Measurements from ENCODE around the gene ROMO1.
"Not testable (repeated sequence)": the region's sequence is repeated elsewhere in the genome, so short reads cannot be mapped to it uniquely, and the experiment has no call there.

ROMO1 gene

DNA sequence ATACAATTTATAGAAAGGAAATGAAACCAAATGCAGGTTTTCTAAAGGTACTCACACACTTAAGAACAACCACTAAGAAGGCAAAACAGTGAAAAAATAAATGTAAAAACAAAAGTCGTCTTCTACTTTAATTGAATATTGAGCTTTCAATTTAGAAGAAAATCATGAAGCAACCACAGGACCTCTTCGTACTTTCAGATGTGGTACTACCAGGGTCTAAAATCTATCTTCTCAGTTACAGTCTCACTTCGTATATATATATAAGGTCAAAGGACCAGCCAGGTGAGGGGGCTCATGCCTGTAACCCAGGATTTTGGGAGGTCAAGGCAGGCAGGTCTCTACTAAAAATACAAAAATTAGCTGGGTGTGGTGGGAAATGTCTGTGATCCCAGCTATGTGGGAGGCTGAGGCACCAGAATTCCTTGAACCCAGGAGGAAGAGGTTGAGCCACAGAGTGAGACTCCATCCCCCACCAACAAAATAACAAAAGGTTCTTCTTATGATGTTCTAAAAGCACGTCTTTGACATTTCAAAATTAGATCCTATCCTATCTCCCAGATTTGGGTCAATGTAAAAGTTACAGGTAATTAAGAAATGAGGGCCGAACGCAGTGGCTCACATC lies 12.5 kb downstream of the ROMO1 start:
- no peak for DNase-seq

DNA sequence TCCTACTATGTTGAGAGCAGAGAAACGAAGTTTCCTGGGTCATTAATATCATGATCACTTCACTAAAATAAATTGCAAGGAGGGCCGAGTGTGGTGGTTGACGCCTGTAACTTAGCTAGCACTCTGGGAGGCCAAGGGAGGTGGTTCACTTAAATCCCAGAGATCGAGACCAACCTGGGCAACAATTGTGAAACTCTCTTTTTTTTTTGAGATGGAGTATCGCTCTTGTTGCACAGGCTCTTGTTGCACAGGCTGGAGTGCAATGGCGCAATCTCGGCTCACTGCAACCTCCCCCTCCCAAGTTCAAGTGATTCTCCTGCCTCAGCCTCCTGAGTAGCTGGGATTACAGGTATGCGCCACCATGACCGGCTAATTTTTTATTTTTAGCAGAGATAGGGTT lies 13.9 kb downstream of the ROMO1 start:
- DNase-seq = not testable (repeated sequence)

DNA sequence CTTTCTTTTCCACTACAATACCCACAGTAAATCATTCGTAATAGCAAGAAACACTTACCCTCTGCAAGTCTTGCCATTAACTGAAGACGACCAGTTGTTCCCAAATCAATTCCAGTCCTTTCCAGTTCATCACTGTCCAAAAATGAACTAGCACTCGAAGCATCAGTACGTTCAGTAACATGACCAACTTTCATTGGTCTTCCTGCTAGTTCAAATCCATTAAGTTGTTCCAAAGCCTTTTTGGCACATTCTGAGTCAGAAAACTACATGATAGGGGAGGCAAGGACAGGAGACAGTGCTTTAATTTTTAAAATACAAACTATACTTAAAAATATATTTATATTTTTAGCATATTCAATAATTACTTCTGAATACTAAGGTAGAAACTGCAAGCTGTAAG lies 14.9 kb downstream of the ROMO1 start:
- no peak for DNase-seq

DNA sequence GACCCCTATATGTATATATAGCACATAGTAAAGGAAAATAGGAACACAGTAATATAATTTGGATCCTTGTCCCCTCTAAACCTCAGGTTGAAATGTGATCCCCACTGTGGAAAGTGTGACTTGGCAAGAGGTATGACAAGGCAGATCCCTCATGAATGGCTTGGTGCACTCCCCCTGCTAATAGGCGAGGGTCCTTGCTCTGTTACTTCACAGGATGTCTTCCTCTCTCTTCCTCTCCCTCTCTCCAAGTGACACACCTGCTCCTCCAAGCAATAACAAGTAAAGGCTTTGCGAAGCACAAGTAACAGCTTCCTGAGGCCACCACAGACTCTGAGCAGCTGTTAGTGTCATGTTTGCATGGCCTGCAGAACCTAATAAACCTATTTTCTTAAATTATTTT lies 16.4 kb downstream of the ROMO1 start:
- DNase-seq = no peak

DNA sequence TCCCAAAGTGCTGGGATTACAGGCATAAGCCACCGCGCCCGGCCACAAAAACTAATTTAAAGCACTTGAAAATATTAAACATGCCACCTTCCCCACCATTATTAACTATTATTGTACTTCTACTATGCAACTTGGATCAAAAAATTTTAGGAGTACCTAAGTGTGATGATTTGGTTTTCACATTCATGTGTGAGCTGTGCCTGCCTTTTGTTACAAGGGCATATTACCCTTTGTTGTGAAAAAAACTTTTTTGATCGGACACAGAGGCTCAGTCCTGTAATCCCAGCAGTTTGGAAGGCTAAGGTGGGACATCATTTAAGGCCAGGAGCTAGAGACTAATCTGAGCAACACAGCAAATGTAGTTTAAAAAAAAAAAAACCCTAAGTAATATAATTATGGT lies 17.1 kb downstream of the ROMO1 start:
- no peak for DNase-seq

DNA sequence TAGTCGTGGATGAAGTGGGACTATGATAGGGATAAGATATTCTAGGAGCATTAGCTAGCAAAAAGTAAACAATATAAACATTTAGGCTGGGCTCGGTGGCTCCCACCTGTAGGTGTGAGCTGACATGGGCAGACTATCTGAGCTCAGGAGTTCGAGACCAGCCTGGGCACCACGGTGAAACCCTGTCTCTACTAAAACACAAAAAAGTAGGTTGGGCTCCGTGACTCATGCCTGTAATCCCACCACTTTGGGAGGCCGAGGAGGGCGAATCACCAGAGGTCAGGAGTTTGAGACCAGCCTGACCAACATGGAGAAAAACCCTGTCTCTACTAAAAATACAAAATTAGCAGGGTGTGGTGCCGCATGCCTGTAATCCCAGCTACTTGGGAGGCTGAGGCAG lies 19.1 kb downstream of the ROMO1 start:
- DNase-seq = not testable (repeated sequence)

DNA sequence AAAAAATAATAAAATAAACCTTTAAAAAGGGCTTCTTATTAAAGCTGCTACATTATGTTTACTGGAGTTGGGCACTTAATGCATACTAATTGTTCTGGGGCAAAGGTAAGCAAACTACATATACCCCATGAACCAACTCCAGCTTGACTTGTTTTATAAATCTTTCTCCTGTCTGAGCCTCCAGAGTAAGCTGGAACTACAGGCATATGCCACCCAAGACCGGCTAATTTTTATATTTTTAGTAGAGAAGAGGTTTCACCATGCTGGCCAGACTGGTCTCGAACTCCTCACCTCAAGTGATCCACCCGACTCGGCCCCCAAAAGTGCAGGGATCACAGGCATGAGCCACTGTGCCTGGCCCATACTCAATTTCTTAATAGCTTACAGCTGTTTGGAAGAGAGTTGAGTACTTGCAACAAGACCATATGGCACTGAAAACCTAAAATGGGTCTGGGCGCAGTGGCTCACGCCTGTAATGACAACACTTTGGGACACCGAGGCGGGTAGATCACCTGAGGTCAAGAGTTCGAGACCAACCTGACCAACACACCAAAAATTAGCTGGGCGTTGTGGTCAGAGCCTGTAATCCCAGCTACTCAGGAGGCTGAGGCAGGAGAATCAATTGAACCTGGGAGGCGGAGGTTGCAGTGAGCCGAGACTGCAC lies 19.9 kb downstream of the ROMO1 start:
- no peak for DNase-seq

DNA sequence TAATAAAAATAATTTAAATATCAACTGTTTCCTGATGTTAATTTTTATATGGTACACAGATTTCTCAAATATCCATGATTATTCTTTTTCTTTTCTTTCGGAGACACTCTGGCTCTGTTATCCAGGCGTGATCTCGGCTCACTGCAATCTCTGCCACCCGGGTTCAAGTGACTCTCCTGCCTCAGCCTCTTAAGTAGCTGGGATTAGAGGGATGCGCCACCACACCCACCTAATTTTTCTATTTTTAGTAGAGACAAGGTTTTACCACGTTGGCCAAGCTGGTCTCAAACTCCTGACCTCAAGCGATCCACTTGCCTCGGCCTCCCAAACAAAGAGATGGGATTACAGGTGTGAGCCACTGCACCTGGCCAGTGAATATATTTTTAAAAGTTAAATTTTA lies 20.5 kb downstream of the ROMO1 start:
- DNase-seq = no peak

DNA sequence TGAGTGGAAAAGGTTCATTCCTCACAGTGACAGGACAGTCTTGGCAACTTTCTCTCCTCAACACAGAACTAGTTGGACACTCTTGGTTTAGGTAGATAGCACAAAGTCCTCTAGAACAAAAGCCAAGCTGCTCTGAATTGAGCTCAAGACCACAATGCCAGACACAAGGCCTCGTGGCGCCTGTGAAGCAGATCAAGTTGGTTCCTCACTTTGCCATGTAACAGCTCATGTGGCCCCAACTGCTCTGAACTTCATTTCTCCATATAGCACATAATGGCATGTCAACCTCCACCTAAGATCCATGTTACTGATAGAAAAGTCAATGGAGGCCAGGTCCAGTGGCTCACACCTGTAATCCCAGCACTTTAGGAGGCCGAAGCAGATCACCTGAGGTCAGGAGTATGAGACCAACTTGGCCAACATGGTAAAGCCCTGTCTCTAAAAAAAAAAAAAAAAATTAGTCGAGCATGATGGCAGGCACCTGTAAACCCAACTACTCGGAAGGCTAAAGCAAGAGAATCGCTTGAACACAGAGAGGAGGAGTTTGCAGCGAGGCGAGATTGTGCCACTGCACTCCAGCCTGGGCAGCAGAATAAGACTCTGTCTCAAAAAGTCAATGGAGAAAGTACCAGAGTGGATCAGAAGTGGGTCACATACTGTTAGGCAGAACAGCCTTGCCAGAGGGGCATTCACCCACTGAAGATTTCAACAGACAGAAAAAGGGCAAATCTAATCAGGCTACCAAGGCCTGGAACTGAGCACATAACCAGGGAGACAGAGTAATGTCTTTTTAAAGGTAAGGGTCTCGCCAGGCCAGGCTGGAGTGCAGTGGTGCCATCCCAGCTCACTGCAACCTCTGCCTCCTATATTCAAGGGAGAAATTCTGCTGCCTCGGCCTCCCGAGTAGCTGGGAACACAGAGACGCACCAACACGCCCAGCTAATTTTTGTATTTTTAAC lies 21.2 kb downstream of the ROMO1 start:
- DNase-seq = no peak

DNA sequence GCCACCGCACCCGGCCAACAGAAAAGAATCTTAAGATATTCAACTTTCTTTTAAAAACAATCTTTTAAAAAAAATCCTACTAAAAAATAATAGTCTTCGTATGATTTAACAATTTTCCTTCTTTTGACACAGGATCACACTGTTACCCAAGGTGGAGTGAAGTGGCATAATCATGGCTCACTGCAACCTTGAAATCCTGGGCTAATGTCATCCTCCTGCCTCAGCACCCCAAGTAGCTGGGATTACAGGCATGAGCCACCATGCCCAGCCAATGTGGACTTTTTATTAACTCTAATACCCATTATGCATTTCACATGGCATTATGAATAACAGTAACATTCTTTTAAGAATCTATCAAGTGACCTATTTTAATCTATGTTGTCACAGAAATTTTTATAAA lies 22.0 kb downstream of the ROMO1 start:
- DNase-seq = no peak

DNA sequence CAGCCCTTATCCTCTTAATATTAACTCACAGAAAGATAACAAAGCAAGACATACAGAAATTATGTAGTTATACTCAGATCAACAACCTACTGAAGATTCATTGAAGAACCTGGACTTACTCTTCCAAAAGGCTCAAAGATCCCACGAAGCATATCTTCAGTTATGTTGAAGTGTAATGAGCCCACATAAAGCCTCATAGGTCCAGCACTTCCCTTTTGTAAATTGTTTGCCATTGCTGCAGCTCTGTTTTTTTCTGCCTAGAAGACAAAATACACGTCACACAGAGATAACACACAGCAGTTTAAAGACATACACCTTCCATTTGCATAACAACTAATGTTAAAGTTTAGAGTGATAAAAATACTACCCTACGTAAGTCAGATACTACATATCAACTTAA lies 22.4 kb downstream of the ROMO1 start:
- DNase-seq = no peak

DNA sequence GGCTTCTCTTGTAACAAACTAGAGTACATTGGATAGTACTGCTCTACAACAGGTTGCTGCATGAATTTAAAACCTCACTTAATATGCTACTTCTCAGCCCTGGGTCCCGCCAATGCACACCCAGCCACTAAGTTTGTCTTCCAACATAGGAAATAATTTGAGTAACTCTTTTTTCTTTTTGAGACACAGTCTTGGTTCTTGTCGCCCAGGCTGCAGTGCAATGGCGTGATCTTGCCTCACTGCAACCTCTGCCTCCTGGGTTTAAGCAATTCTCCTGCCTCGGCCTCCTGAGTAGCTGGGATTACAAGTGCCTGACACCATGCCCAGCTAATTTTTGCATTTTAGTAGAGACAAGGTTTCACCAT lies 24.1 kb downstream of the ROMO1 start:
- DNase-seq = not testable (repeated sequence)

DNA sequence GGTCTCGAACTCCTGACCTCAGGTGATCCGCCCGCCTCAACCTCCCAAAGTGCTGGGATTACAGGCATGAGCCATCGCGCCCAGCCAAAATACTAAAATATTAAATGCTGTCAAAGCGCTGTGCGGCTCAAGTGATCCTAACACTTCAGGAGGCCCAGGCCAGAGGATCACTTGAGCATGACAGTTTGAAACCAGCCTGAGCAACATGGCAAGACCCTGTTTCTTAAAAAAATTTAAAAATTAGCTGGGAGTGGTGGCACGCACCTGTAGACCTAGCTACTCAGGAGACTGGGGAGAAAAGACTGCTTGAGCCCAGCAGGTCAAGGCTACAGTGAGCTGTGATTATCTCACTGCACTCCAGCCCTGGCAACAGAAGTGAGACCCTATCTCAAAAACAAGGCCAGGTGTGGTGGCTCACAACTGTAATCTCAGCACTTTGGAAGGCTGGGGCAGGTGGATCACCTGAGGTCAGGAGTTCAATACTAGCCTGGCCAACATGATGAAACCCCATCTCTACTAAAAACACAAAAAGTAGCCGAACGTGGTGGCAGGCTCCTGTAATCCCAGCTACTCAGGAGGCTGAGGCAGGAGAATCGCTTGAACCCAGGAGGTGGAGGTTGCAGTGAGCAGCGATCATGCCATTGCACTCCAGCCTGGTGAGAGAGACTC lies 24.6 kb downstream of the ROMO1 start:
- not testable (repeated sequence) for DNase-seq

DNA sequence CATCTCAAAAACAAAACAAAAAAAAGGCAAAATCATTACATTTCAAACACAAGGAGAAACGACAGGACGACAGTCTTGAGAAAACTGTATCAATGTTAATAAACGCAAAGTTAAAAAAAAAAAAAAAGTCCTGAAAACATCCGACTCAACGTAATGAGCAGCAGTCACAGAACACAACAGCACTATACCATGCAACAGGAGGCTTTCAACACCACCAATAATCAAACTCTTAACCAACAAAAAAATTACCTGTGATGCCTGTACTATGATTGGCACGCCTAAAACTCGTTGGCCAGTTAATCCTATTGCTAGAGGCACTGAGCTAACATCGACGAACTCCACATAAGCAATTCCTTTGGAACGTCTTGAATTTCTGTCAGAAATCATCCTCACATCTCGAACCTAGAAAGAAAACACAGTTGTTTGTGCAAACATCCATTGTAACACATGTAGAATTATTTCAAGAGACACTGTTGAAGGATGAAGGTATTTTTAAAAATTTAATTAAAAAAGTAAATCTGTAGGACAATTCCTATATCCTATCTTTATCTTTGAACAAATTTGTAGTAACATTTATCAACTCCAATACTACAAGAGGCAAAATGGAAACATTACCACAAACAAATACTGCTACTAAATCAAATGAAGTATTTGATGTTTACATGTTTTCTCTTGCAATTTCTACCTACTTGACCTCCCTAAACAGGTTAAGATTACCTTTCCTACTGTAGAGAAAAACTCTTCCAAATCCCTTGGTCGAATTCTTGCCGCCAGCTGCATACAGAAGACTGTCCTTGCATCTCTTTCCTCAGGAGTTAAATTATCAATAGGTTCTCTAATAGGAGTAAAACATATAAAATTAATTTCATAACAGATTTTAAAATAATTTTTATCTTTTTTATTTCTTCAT lies 25.4 kb downstream of the ROMO1 start:
- DNase-seq = no peak

DNA sequence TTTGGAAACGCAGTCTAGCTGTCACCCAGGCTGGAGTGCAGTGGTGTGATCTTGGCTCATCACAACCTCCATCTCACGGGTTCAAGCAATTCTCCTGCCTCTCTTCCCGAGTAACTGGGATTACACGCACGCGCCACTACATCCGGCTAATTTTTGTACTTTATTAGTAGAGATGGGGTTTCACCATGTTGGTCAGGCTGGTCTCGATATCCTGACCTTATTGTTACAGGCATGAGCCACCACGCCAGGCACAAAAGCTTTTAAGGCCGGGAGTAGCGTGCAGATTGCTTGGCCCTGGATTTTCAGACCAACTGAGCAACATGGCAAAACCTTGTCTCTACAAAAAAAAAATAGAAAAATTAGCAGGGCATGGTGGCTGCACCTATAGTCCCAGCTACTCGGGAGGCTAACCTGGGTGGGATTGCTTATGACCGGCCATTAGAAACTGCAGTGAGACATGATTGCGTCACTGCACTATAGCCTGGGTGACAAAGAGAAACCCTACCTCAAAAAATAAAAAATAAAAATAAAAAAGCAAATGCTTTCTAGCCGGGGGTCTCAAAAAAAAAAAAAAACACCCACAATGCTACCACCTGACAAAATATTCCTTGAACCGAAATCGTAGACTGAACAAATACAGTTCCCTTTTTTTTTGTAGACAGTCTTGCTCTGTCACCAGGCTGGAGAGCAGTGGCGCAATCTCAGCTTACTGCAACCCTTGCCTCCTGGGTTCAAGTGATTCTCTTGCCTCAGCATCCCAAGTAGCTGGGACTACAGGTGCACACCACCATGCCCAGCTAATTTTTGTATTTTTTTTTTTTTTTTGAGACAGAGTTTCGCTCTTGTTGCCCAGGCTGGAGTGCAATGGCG lies 27.9 kb downstream of the ROMO1 start:
- no peak for DNase-seq

DNA sequence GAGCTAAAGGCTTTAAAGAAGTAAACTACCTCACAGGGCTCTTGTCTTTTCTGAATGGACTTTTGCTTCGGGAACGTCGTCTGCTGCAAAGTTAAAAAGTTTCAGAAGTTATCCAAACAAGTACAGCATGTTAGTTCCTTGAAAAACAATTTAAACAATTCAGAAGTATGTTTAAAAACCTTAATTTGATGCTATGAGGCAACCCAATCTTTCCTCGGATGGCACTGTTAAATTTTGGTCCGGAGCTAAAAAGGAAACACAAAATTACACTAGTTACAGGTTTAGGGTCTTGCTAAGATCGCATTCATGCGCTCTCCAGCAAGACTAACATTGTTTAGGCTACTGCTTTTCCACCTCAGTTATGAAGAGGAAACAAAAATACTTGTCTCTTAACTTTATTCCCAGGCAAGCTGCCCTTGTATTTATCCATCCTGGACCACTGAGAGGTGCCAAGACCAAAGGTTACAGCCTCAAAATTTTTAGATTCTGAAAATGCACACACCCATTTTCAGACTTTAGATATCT lies 30.1 kb downstream of the ROMO1 start:
- no peak for DNase-seq

DNA sequence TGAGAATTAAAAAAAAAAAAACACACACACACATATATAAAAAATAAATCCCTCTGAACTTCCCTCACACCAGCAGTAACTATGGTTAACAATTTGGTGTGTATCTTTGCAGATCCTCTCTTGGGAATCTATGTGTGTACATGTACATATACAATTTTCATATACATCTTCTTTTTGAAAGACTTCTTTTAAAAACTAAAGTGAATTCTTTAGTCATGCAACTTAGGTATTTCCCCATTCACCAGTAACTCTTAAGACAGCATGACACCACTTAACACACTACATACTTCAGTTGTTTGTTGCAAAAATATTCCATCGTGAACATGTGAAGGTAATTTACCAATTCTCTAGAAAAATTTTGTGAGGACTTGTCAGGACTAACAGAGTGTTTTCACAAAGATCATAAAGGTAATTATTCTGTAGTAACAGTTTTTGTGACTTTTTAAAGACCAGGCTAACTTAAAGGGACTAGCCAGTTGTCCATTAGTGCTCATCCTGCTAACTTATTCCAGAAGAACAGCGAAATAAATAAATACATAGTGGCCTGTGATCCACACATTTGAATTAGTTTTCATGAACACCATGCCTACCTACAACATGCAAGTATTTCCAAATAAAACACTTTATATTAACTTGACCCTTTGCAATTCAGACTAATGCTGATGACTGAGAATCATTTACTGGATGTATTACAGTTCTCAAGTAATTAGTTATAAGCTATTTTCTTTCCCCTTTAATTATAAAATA lies 30.8 kb downstream of the ROMO1 start:
- DNase-seq = no peak

DNA sequence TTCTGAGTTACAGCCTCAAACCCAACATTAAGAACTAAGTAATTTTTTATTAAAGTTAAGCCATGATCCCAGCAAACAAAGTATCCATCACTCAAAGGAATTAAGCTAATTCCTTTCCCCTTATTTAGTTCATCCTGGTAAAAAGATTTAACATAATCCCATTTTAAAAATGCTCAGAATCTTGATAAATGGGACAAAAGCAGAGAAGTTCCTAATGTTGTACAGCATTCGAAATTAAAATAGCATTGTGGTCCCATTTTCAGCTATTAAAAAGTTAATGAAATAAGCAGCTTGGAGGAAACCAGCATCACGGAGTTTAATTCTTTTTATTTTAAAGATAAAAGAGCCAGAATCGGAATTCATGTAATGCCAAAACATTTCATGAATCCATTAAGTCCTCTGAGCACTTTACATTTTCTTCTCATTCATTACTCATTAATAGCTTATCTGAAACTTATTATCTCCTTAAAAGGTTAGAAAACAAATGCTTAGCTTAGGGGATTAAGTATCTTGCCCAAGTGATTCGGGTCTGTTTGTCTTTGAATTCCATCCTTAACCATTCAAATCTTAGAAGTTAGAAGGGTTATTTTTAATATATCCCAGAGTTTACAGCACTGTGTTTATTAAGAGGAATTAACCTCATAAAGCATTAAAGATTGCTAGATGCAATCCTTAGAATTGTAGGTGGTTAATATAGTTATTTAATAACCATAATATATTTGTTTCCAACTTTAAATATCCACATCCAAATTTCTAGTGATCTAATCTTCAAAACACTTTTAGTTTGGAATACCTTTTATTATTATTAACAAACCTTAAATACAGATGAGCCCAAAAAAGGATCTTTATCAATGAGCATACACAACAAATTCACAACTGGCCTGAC lies 31.6 kb downstream of the ROMO1 start:
- DNase-seq = no peak

DNA sequence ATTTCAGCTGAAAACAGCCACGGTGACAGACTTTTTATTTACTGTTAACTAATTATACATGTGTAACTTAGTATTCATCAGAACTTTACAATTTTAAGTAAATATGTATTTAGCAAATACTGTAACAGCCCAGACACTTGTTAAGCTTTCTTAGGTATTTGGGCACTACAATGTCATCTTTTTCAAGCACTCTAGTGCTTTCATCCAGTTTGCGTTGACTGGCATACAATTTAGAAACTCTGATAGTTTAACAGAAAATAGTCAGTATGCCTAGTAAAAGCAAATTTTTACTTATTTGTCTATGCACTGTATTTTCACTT lies 32.2 kb downstream of the ROMO1 start:
- DNase-seq = no peak

Data from CD4-positive, alpha-beta T cell treated with Interleukin-10 for 1 hour (primary cell).